ENCODE data around the gene SHC2. TPM values are rescaled to one million over a fixed set of nuclear protein-coding genes. Genes with fewer than 3 reads are reported as not detected.
A peak's percentile ranks its signal among the peaks of the same experiment; 100 is the strongest.

The SHC2 gene
- total and polyA plus RNA-seq, 9 of the 15 experiments (the other 6 are each of a cell fraction or from before 2014, with no cell fraction given): 0.14 to 0.36 (median 0.17) TPM; not detected in 5

- 5% methylated on average over 12 of the region's 13 CpGs for WGBS (ENCODE audit: insufficient coverage, low coverage, missing lambda C conversion rate)
- TF ChIP-seq TCF7L2 (IDR thresholded peaks at IDR 0.05; ENCODE audit: low read depth, low read length): no peak
- TF ChIP-seq YY1 (IDR thresholded peaks at IDR 0.05; ENCODE audit: borderline replicate concordance in 1 of 3, control insufficient read depth in 1 of 3, extremely low read depth in 1 of 3, insufficient read depth in 3 of 3, insufficient read length in 1 of 3, insufficient replicate concordance in 2 of 3, low read depth in 1 of 3, low read length in 2 of 3): peak in 2 of 3 experiments; percentile 24 to 32
- ChIA-PET CTCF (ENCODE audit: low intra/inter-chr PET ratio) (no interaction called here), POLR2A (interaction anchor here (0.6 to 1.1 kb wide), 3 partner anchors 11 to 109 kb away, joined by 3 to 4 read pairs (median 3); partner anchors contain the start of gene MIER2)
- Histone ChIP-seq H3K4me2 (ENCODE audit: insufficient read depth, low read length) (no peak overlapping the region), H3K36me3 (ENCODE audit: control insufficient read depth, insufficient read depth, low read length) (no peaks in the 10 kb centered on the region), H3K27me3 (ENCODE audit: control insufficient read depth in 2 of 2, insufficient read depth in 2 of 2, low read length in 2 of 2) (peaks cover 73 to 99% of the 10 kb centered on the region in 2 experiments), H4K20me1 (replicated peaks; ENCODE audit: control insufficient read depth, insufficient read depth, low read length) (no peaks in the 10 kb centered on the region; the same call in 1 of the 2 replicates), H3K4me3 (no peak overlapping the region), H3K27ac (ENCODE audit: extremely low read depth, low read depth, low read length) (no peak overlapping the region), H3K9me3 (replicated peaks; ENCODE audit: control insufficient read depth, insufficient read depth, low read depth, low read length) (no peaks in the 10 kb centered on the region), H3K9me1 (ENCODE audit: control insufficient read depth, insufficient read depth, low read length) (no peaks in the 10 kb centered on the region), H3K79me2 (ENCODE audit: control insufficient read depth, insufficient read depth, low read length) (no peaks in the 10 kb centered on the region), H2AFZ (ENCODE audit: low read depth, low read length) (no peak overlapping the region), H3K4me1 (replicated peaks in 1 of 2; ENCODE audit: control insufficient read depth in 2 of 2, insufficient read depth in 2 of 2, low read length in 2 of 2) (peaks cover 0 to 20% of the 10 kb centered on the region in 2 experiments; a peak in 3 of 5 replicates), H3K9ac (ENCODE audit: insufficient read depth in 1 of 2, low read depth in 2 of 2, low read length in 2 of 2) (no peak overlapping the region)
- intact Hi-C loops (cut with micrococcal nuclease): no loop called here
- in situ Hi-C loops (cut with MboI): no loop called here
- FAIRE-seq: no peak
- no peak for DNase-seq (ENCODE audit: extremely low read depth in 1 of 4, low spot score in 3 of 4)
- no TSS peak for BruUV-seq (replicated peaks)
- ATAC-seq: no peak
Observed at GRCh38 chr19:369256-369655, 91.6 kb downstream of the SHC2 start.

GRCh38 chr19:368630-369024, 92.2 kb downstream of the SHC2 start:
- FAIRE-seq (no peak), DNase-seq (ENCODE audit: extremely low read depth in 1 of 4, low spot score in 3 of 4) (no peak), ATAC-seq (no peak)
- H4K20me1 ChIP-seq (replicated peaks; ENCODE audit: control insufficient read depth, insufficient read depth, low read length): no peaks in the 10 kb centered on the region
- no peak overlapping the region for H3K4me2 ChIP-seq (ENCODE audit: insufficient read depth, low read length)
- H3K36me3 ChIP-seq (ENCODE audit: control insufficient read depth, insufficient read depth, low read length): no peaks in the 10 kb centered on the region
- BruUV-seq (replicated peaks): no TSS peak
- no peaks in the 10 kb centered on the region for H3K9me3 ChIP-seq (replicated peaks; ENCODE audit: control insufficient read depth, insufficient read depth, low read depth, low read length)
- 0% methylated on average over 6 of the region's 7 CpGs for WGBS (ENCODE audit: insufficient coverage, low coverage, missing lambda C conversion rate)
- peaks cover 67 to 93% of the 10 kb centered on the region in 2 experiments for H3K27me3 ChIP-seq (ENCODE audit: control insufficient read depth in 2 of 2, insufficient read depth in 2 of 2, low read length in 2 of 2)
- H3K79me2 ChIP-seq (ENCODE audit: control insufficient read depth, insufficient read depth, low read length): no peaks in the 10 kb centered on the region
- TF ChIP-seq EZH2 (IDR thresholded peaks at IDR 0.05; ENCODE audit: borderline replicate concordance, low read depth, low read length) (0 out of 2 replicates have a peak, but pooled peaks have one; percentile 25), IFI16 (CRISPR knock-in tag; IDR thresholded peaks at IDR 0.05) (no peak), NFE2L1 (tag; IDR thresholded peaks at IDR 0.05; ENCODE audit: borderline replicate concordance, low read depth) (no peak)
- H3K4me3 ChIP-seq: no peak overlapping the region
- CTCF ChIA-PET (ENCODE audit: low intra/inter-chr PET ratio): no interaction called here
- POLR2A ChIA-PET: interaction anchor here (0.6 to 1.1 kb wide), 2 partner anchors 24 to 110 kb away, joined by 3 to 4 read pairs; partner anchors contain the start of gene MIER2
- in situ Hi-C loops (cut with MboI) (no loop called here), intact Hi-C loops (cut with micrococcal nuclease) (no loop called here)
- 0 out of 4 replicates have a peak overlapping the region, but pooled peaks of 1 of the 2 experiments have one; percentile 19 for H3K9ac ChIP-seq (ENCODE audit: insufficient read depth in 1 of 2, low read depth in 2 of 2, low read length in 2 of 2)
- no peak overlapping the region for H3K27ac ChIP-seq (ENCODE audit: extremely low read depth, low read depth, low read length)
- peaks cover 0 to 14% of the 10 kb centered on the region in 2 experiments; a peak in 3 of 5 replicates for H3K4me1 ChIP-seq (replicated peaks in 1 of 2; ENCODE audit: control insufficient read depth in 2 of 2, insufficient read depth in 2 of 2, low read length in 2 of 2)
- H2AFZ ChIP-seq (ENCODE audit: low read depth, low read length): no peak overlapping the region
- H3K9me1 ChIP-seq (ENCODE audit: control insufficient read depth, insufficient read depth, low read length): no peaks in the 10 kb centered on the region

Data from K562 (cell line).